ENCODE measurements around the gene IGSF21. TPM values are rescaled to one million over a fixed set of nuclear protein-coding genes. Genes with fewer than 3 reads are reported as not detected.

The IGSF21 gene
- total RNA-seq, 1 donor = not detected

- DNase-seq (ENCODE audit: low read depth) = no peak
- TF ChIP-seq, protein P1, sequence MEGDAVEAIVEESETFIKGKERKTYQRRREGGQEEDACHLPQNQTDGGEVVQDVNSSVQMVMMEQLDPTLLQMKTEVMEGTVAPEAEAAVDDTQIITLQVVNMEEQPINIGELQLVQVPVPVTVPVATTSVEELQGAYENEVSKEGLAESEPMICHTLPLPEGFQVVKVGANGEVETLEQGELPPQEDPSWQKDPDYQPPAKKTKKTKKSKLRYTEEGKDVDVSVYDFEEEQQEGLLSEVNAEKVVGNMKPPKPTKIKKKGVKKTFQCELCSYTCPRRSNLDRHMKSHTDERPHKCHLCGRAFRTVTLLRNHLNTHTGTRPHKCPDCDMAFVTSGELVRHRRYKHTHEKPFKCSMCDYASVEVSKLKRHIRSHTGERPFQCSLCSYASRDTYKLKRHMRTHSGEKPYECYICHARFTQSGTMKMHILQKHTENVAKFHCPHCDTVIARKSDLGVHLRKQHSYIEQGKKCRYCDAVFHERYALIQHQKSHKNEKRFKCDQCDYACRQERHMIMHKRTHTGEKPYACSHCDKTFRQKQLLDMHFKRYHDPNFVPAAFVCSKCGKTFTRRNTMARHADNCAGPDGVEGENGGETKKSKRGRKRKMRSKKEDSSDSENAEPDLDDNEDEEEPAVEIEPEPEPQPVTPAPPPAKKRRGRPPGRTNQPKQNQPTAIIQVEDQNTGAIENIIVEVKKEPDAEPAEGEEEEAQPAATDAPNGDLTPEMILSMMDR (IDR thresholded peaks at IDR 0.05; ENCODE audit: insufficient read depth, low read length) = no peak
Observed at GRCh38 chr1:18190598-18190997, 83.0 kb downstream of the IGSF21 start.

DNA sequence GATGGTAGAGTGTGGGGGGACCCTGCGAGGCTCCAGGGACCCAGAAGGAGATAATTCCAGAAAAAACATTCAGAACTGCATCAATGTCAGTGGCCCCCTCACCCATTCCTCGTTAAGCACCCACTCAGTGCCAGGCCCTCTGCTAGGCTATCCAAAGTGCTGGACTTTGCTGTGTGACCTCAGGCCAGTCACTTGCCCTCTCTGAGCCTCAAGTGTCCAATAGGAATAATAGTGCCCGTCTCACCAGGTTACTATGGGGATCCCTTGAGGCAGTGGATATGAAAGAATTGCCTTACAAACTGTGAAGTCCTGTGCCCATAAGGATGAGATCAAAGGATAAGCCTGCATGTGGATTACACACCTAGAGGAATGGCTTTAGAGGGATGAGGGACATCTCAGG lies 83.4 kb downstream of the IGSF21 start:
- TF ChIP-seq, protein P1 (IDR thresholded peaks at IDR 0.05; ENCODE audit: insufficient read depth, low read length) = no peak
- no peak overlapping the region for H3K4me3 ChIP-seq (ENCODE audit: low read depth, low read length)
- no peak for DNase-seq (ENCODE audit: low read depth)

More at GRCh38 chr1:18190598-18190997, 83.0 kb downstream of the IGSF21 start:
- H3K4me3 ChIP-seq (ENCODE audit: low read depth, low read length) = no peak overlapping the region

GRCh38 chr1:18191481-18192155 lies 84.0 kb downstream of the IGSF21 start:
- TF ChIP-seq, protein P1 (IDR thresholded peaks at IDR 0.05; ENCODE audit: insufficient read depth, low read length) = no peak
- H3K4me3 ChIP-seq (ENCODE audit: low read depth, low read length) = no peak overlapping the region
- DNase-seq (ENCODE audit: low read depth) = no peak

DNA sequence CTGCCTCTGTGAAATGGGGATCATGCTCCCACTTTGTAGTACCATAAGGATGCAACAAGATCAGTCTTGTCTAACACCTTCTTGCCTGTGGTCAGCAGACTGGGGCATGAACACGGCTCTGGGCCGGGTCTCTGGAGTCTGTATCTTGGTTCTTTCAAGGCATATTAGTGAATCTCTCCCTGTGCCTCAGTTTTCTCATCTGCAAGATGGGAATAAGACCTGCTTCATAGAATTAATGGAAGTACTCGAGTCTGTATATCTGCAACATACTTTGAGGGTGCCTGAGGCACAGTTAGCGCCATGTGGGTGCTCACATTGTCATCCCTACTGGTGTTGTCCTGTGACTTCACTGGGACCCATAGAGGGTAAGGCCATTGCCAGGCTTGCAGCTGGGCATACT lies 84.6 kb downstream of the IGSF21 start:
- no peak overlapping the region for H3K4me3 ChIP-seq (ENCODE audit: low read depth, low read length)
- no peak for DNase-seq (ENCODE audit: low read depth)
- TF ChIP-seq, protein P1 (IDR thresholded peaks at IDR 0.05; ENCODE audit: insufficient read depth, low read length) = no peak

DNA sequence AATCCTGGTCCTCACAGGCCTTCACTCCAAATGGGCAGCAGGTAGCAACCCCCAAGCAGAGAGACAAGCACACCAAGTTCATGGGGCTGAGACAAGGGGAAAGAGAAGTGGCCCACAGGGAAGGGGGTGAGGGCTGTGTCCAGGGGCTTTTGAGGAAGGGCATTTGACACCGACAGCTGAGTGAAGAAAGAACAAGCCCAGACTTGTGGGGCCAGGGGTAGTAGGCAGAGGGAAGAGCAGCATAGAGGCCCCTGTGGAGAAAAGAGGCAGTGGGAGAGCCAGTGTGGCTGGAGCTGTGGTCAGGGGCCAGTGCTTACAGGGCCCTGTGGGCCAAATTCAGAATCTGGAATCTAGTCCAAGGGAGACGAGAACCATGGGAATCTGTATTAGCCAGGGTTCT lies 85.4 kb downstream of the IGSF21 start:
- DNase-seq (ENCODE audit: low read depth) = no peak
- H3K4me3 ChIP-seq (ENCODE audit: low read depth, low read length) = no peak overlapping the region
- TF ChIP-seq, protein P1 (IDR thresholded peaks at IDR 0.05; ENCODE audit: insufficient read depth, low read length) = no peak

DNA sequence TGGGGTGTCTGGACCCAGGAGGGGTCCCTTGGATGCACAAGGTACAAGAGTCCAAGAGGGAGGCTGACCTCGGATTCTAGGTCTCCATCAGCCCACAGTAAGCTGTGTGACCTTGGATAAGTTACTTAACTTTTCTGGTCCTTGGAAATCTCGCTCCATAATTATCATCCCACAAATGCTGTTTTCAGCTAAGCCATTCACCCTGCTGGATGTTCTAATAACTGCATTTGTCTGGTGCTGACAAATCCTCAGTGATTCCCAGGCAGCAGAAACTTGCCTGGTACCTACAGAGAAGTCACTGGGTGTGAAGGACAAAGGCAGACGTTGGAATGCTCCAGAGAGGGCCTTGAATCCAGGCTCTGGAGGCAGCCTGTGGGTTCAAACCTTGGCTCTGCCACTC lies 89.7 kb downstream of the IGSF21 start:
- no peak overlapping the region for H3K4me3 ChIP-seq (ENCODE audit: low read depth, low read length)
- TF ChIP-seq, protein P1 (IDR thresholded peaks at IDR 0.05; ENCODE audit: insufficient read depth, low read length) = no peak
- DNase-seq (ENCODE audit: low read depth) = no peak

DNA sequence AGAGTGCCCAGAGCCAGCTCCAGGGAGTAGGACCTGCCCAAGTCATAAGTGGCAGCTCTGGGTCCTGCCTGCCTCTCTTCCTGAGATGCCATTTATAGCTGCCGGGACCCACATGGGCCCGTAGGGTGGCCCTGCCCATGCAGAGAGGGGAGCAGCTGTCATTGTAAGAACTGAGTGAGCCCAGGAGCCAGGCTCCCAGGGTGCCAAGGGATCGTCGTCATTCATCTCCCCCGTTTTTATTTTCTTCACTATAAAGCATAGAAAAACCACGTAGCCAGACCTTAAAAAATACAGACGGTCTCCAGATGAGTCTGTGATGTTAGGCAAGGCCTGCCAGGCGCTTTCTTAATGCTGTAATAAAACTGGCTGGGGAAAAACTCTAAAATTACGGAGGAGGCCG lies 90.7 kb downstream of the IGSF21 start:
- TF ChIP-seq, protein P1 (IDR thresholded peaks at IDR 0.05; ENCODE audit: insufficient read depth, low read length) = no peak
- no peak overlapping the region for H3K4me3 ChIP-seq (ENCODE audit: low read depth, low read length)
- no peak for DNase-seq (ENCODE audit: low read depth)

Measured in fibroblast of the aortic adventitia (primary cell).